Prostate gland (tissue), 2 donors: ENCODE results near the gene C8A. TPM values are rescaled to one million over a fixed set of nuclear protein-coding genes. Genes with fewer than 3 reads are reported as not detected.

Experiments used
- DNase-seq: peaks from one replicate; pipeline ENCODE4 v3.0.0-alpha.2; 2019; ENCODE audit warnings: low spot score
- H3K27ac ChIP-seq, 2 donors: fragments of 200-600 bp; sonication (generic); 2 replicates each; pipeline ENCODE4 v1.5.1; 2017 to 2019
- H3K27me3 ChIP-seq: fragments of 200-600 bp; sonication (generic); replicated peaks from 2 replicates; pipeline ENCODE4 v1.5.1; 2019; ENCODE audit not compliant: insufficient read depth
- H3K36me3 ChIP-seq, 2 donors: fragments of 200-600 bp; sonication (generic); 1 replicate in 1 of 2; 2 replicates in 1 of 2; pipeline versions ENCODE4 v1.5.1 to v1.8.1; 2017 to 2019
- H3K4me1 ChIP-seq: fragments of 200-600 bp; sonication (generic); replicated peaks from 2 replicates; pipeline ENCODE4 v1.5.1; 2019
- H3K4me3 ChIP-seq, 2 donors: fragments of 200-600 bp; sonication (generic); 2 replicates each; pipeline ENCODE4 v1.5.1; 2017 to 2019
- H3K9me3 ChIP-seq: fragments of 200-600 bp; sonication (generic); 2 replicates; pipeline ENCODE4 v1.5.1; 2017
- CTCF ChIP-seq, 4 experiments: fragments of 200-600 bp in 2 of 4; fragments of 450-650 bp in 2 of 4; sonication (generic) in 2 of 4; IDR thresholded peaks; 1 replicate in 3 of 4; 2 replicates in 1 of 4; pipeline ENCODE4 v1.5.1; 2016 to 2019; ENCODE audit warnings: antibody characterized with exemption in 4 of 4, mild to moderate bottlenecking in 2 of 4, moderate library complexity in 2 of 4
- POLR2A ChIP-seq: fragments of 450-650 bp; IDR thresholded peaks from one replicate; pipeline ENCODE4 v1.6.1; 2016; ENCODE audit warnings: antibody characterized with exemption, mild to moderate bottlenecking
- POLR2AphosphoS5 ChIP-seq: sonication (generic); formaldehyde crosslinking; IDR thresholded peaks from one replicate; pipeline ENCODE4 v1.6.1; 2017; ENCODE audit warnings: antibody characterized with exemption
- WGBS: methylation state at CpG from one replicate; pipeline ENCODE4 v1.1.5; 2018; 5-methylcytosine and 5-hydroxymethylcytosine counted together
- intact Hi-C: fragments of 100-400 bp; cut with DNase I; formaldehyde crosslinking; loops from one replicate; pipeline ENCODE4 v1.14.2; 2022
- total RNA-seq, 2 donors: library from RNA; depleted of rRNA; stranded (reverse); fragments of >200 nt; gene quantifications; one replicate each; pipeline ENCODE4 v1.1.0, GENCODE V29; 2016

The C8A gene
- total RNA-seq, 2 donors from 2014 or later: not detected

GRCh38 chr1:56905667-56906066 is 51.1 kb downstream of the C8A start:
- Histone ChIP-seq H3K27ac (no peak overlapping the region), H3K9me3 (no peaks in the 10 kb centered on the region), H3K4me1 (no peaks in the 10 kb centered on the region), H3K36me3 (no peaks in the 10 kb centered on the region), H3K27me3 (no peaks in the 10 kb centered on the region), H3K4me3 (no peak overlapping the region)
- WGBS: 86% methylated on average over 3 of the region's 3 CpGs
- no peak for DNase-seq
- TF ChIP-seq CTCF (IDR thresholded peaks at IDR 0.05) (no peak), POLR2A (no peak), POLR2AphosphoS5 (no peak)
- intact Hi-C loops: no loop called here

- WGBS: 93% methylated on average over 1 of the region's 1 CpG
- DNase-seq: no peak
- Histone ChIP-seq H3K9me3 (no peaks in the 10 kb centered on the region), H3K27me3 (no peaks in the 10 kb centered on the region), H3K27ac (no peak overlapping the region), H3K4me3 (no peak overlapping the region), H3K4me1 (no peaks in the 10 kb centered on the region), H3K36me3 (no peaks in the 10 kb centered on the region)
- TF ChIP-seq CTCF (IDR thresholded peaks at IDR 0.05) (no peak), POLR2A (no peak), POLR2AphosphoS5 (no peak)
- intact Hi-C loops: no loop called here
Observed at GRCh38 chr1:56908619-56909221, 54.1 kb downstream of the C8A start.

GRCh38 chr1:56910441-56910985 is 55.9 kb downstream of the C8A start:
- H3K27me3 ChIP-seq: no peaks in the 10 kb centered on the region
- no peaks in the 10 kb centered on the region for H3K4me1 ChIP-seq
- intact Hi-C loops: no loop called here
- DNase-seq: no peak
- H3K9me3 ChIP-seq: no peaks in the 10 kb centered on the region
- WGBS: 91% methylated on average over 4 of the region's 4 CpGs
- H3K36me3 ChIP-seq: no peaks in the 10 kb centered on the region
- TF ChIP-seq CTCF (IDR thresholded peaks at IDR 0.05) (no peak), POLR2A (no peak), POLR2AphosphoS5 (no peak)
- no peak overlapping the region for H3K27ac ChIP-seq
- H3K4me3 ChIP-seq: no peak overlapping the region

GRCh38 chr1:56911098-56911938 is 56.7 kb downstream of the C8A start:
- intact Hi-C loops: no loop called here
- H3K4me3 ChIP-seq: no peak overlapping the region
- no peaks in the 10 kb centered on the region for H3K27me3 ChIP-seq
- WGBS: 86% methylated on average over 7 of the region's 7 CpGs
- H3K36me3 ChIP-seq: no peaks in the 10 kb centered on the region
- no peak for DNase-seq
- H3K4me1 ChIP-seq: no peaks in the 10 kb centered on the region
- no peak overlapping the region for H3K27ac ChIP-seq
- no peaks in the 10 kb centered on the region for H3K9me3 ChIP-seq
- TF ChIP-seq POLR2AphosphoS5 (no peak), POLR2A (no peak), CTCF (IDR thresholded peaks at IDR 0.05) (no peak)
